ENCODE data around the gene TRPM5. TPM values are rescaled to one million over a fixed set of nuclear protein-coding genes. Genes with fewer than 3 reads are reported as not detected.

TRPM5 gene
- total RNA-seq, 4 donors from 2014 or later: not detected

DNA sequence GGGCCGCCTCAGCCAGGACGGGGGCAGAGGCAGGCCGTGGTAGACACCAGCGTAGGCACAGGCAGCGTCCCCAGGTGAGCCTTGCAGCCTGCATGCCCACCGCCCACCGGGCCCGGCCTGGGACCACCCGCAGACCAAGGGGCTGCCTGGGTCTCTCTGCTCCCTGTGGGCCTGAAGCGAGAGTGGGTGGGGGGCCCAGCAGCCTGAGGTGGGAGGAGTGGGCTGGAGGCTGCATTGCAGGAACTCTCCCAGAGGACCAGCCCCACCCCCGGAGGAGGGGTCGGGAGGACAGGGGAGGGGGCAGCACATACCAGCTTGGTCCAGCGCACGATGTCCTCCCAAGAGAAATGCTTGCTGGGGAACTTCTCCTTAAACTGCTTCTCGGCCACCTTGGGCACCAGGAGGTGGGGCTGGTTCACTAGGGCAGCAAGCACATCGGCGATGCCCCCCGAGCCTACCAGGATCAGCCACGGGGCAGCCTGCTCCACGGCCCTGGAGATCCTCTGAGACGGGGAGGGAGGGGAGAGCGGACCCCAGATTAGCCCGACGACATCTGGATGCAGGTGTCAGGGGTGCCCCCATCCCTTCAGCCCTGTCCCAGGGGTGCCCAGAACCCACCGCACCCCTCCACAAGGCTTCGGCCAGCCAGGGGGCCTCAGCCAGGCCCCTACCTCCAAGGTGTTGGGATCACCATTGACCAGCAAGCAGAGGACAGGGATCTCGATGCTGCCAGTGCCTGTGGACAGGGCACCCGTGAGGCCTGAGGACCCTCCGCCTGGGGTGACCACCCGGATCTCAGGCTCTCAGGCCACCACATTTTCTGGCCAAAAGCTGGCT lies 26.2 kb downstream of the TRPM5 start:
- H3K4me3 ChIP-seq (ENCODE audit: low read depth, poor library complexity, severe bottlenecking): no peak overlapping the region
- TF ChIP-seq CTCF (IDR thresholded peaks at IDR 0.05) (no peak), POLR2A (IDR thresholded peaks at IDR 0.05) (no peak)
- 87 to 89% methylated on average over 22 to 29 of the region's 30 CpGs for WGBS, 2 donors
- intact Hi-C loops (cut with DNase I; ENCODE audit: low total_unique reads): loop anchor here (5.0 kb wide), 1 partner anchor 221 kb away; no protein-coding TSS in a partner anchor
- DNase-seq (ENCODE audit: low spot score in 2 of 2): no peak

DNA sequence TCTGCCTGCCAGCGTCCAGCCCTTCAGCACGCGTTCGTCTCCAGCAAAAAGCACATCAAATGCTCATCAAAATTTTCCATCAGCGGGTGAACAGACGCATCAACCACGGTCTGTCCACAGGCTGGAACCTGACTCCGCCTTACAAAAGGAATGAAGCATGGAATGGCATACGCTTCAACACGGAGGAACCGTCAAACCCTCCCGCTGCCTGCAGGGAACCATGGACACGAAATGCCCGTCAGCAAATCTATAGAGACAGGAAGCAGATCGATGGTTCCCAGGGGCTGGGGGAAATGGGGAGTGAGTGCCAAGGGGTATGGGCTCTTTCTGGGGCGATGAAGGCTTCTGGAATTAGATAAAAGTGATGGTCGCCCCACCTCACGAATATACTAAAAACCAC lies 27.5 kb downstream of the TRPM5 start:
- WGBS, 2 donors: 59 to 67% methylated on average over 18 of the region's 18 CpGs
- TF ChIP-seq POLR2A (IDR thresholded peaks at IDR 0.05) (no peak), CTCF (IDR thresholded peaks at IDR 0.05) (no peak)
- H3K4me3 ChIP-seq (ENCODE audit: low read depth, poor library complexity, severe bottlenecking): no peak overlapping the region
- intact Hi-C loops (cut with DNase I; ENCODE audit: low total_unique reads): loop anchor here (5.0 kb wide), 1 partner anchor 219 kb away; no protein-coding TSS in a partner anchor
- DNase-seq (ENCODE audit: low spot score in 2 of 2): no peak

- DNase-seq (ENCODE audit: low spot score in 2 of 2): no peak
- no peak overlapping the region for H3K4me3 ChIP-seq (ENCODE audit: low read depth, poor library complexity, severe bottlenecking)
- 80 to 83% methylated on average over 27 to 33 of the region's 34 CpGs for WGBS, 2 donors
- TF ChIP-seq POLR2A (IDR thresholded peaks at IDR 0.05) (no peak), CTCF (IDR thresholded peaks at IDR 0.05) (no peak)
- intact Hi-C loops (cut with DNase I; ENCODE audit: low total_unique reads): loop anchor here (5.0 kb wide), 1 partner anchor 218 kb away; no protein-coding TSS in a partner anchor
Observed at GRCh38 chr11:2415601-2416380, 28.5 kb downstream of the TRPM5 start.

DNA sequence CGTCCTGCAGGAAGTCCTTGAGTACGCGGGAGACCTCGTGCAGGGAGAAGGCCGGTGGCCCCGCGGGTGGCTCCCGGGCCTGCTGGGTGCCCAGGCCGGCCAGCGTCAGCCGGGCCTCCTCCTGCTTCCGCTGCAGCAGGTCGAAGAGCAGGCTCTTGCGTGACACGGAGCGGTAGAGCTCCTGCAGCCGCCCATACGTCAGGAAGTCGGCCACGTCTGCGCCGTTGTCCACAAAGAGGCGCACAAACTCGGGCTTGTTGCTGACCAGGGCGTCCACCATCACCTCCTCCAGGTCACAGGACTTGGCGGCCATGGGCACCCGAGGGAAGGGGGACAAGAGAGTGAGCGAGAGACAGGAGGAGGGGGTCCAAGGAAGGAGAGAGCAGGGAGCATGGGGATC lies 29.1 kb downstream of the TRPM5 start:
- no peak overlapping the region for H3K4me3 ChIP-seq (ENCODE audit: low read depth, poor library complexity, severe bottlenecking)
- intact Hi-C loops (cut with DNase I; ENCODE audit: low total_unique reads): loop anchor here (5.0 kb wide), 1 partner anchor 218 kb away; no protein-coding TSS in a partner anchor
- WGBS, 2 donors: 86 to 90% methylated on average over 9 to 26 of the region's 28 CpGs
- TF ChIP-seq CTCF (IDR thresholded peaks at IDR 0.05): no peak
- no peak for TF ChIP-seq POLR2A (IDR thresholded peaks at IDR 0.05)
- no peak for DNase-seq (ENCODE audit: low spot score in 2 of 2)

DNA sequence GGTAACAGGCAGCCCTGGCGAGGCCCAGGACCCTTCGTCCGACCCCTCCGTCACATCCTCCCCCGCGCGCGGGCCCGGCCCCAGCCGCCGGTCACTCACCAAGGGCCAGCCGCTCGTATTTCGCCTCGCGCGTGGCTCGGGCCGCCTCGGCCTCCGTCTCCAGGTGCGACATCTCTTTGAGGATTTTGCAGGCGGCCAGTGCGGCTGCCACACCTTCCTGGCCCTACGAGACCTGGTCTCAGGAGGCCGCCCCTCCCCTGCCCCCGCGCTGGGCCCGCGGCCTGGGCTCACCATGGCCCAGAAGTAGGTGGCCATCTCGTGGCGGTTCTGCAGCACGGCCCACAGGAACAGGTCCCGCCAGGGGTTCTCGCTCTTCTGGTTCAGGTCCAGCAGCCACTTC lies 29.7 kb downstream of the TRPM5 start:
- no peak overlapping the region for H3K4me3 ChIP-seq (ENCODE audit: low read depth, poor library complexity, severe bottlenecking)
- TF ChIP-seq POLR2A (IDR thresholded peaks at IDR 0.05) (no peak), CTCF (IDR thresholded peaks at IDR 0.05) (no peak)
- WGBS, 2 donors: 90 to 95% methylated on average over 32 to 33 of the region's 35 CpGs
- intact Hi-C loops (cut with DNase I; ENCODE audit: low total_unique reads): loop anchor here (5.0 kb wide), 1 partner anchor 217 kb away; no protein-coding TSS in a partner anchor
- DNase-seq (ENCODE audit: low spot score in 2 of 2): no peak
